HG03139 (cell line): ENCODE results near the gene PTK7.
"Not testable (repeated sequence)": the region's sequence is repeated elsewhere in the genome, so short reads cannot be mapped to it uniquely, and the experiment has no call there.

ENCODE experiments used
- ATAC-seq: cut with Tn5 transposase; IDR thresholded peaks from one replicate; pipeline ENCODE4 v1.9.1; 2021; ENCODE audit not compliant: unreplicated experiment

The PTK7 gene

DNA sequence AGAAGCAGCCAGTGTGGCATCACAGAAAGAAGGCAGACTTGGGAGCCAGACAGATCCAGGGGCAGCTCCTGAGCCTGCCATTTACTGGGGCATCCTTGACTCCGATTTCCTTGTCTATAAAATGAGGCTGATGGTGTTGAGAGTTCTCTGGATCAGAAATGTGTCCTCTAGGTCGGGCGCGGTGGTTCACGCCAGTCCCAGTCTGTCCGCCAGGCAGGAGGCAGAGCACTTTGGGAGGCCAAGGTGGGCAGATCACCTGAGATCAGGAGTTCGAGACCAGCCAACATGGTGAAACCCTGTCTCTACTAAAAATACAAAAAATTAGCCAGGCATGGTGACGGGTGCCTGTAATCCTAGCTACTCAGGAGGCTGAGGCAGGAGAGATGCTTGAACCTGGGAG lies 41.4 kb downstream of the PTK7 start:
- ATAC-seq, result not testable (repeated sequence)

DNA sequence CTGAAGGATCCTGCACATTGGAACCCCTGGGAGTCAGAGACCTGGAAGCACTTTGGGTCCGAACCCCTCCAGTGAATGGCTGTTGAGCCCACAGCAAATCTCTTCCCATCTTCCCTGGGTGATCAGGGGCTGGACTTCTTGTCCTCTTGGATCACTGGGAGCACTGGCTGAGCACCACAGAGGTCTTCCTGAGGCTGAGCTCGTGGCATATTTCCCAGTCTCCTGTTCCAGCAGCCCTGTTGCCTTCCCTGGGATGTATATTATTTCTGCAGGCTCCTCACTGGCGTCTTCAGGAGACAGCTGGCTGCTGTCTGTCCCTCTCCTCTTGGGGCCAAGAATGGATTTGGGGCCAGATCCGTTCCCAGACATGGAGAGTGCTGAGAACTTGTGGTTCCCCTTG lies 43.4 kb downstream of the PTK7 start:
- ATAC-seq, result no peak

- no peak for ATAC-seq
These were observed 44.1 kb downstream of the PTK7 start for GRCh38 chr6:43120101-43120763.

DNA sequence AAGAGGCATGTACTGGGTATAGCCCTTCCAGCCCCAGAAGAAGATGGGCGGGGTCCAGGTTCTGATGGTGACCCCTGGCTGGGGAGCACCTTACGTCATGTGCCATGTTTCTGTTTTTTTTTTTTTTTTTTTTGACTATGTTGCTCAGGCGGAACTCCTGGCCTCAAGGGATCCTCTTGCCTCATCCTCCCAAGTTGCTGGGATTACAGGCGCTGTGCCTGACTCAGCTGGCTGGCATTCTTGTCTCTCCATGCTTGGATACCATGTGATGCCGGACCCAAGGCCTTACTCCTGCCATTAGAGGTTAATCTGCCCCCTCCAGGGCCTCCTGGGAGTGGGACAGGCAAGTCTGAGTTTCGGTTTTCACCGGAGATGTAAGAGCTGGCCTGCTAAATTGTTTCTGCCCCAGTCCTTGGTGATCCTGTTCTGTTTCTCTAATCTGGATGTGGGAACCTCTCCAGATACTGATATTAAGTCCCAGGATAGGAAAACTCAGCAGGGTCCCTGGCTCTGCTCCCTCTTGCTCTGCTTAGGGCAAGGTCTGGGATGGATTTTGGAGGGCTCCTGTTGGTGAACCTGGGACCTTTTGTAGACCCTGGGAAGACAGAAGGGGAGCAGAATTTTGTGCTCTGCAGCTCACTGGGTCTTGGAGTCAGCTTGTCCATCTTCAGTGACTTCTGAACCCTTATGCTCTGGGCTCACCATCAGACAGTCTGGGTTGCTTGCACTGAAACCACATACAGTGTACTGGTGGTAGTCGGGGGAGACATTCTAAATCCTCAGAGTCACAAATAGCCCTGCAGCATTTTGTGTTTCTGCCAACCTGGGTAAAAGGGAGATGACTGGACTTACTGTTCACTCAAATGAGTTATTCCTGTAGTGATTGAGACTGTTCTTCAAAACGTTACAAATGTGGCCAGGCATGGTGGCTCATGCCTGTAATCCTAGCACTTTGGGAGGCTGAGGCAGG lies 45.1 kb downstream of the PTK7 start:
- no peak for ATAC-seq

- ATAC-seq, result no peak
These were observed 46.0 kb downstream of the PTK7 start for GRCh38 chr6:43122146-43122545.

DNA sequence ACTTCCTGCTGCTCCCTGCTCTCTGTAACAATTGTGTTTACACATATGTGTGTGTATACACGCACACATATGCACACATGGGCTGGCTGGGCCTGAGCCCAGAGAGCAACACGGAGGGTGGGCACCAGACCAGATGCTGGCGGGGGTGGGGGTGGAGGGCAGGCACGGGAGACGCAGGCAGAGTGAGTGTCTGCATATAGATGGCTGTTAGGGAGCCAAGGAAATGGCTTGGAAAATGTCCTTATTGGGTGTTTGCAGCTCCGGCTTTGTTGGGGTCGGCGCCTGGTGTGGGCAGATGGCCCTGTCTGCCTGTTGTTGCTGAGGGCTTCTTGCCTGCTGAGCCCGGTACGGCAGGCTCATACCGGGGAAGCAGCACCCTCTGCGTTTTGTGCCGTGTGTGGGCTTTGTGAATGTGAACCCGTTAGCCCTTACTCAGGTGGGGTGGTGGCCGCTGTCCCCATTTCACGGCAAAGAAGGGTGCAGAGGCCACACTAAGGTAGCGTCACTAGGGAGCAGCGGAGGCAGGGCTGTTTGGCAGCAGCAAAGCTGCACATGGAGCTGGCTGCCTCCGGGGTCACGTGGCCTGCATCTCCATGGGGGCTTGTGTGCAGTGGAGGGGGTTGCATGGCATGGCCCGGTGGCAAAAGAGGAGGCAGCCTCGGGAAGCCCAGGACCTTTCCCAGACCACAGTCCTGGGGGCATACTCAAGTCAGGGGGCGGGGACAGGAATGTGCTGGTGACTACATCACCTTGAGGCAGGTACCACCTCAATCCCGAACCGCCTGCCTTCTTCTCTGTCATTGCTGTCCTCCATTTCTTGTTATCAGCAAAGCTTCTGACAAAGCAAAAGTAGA lies 47.6 kb downstream of the PTK7 start:
- ATAC-seq, result no peak

DNA sequence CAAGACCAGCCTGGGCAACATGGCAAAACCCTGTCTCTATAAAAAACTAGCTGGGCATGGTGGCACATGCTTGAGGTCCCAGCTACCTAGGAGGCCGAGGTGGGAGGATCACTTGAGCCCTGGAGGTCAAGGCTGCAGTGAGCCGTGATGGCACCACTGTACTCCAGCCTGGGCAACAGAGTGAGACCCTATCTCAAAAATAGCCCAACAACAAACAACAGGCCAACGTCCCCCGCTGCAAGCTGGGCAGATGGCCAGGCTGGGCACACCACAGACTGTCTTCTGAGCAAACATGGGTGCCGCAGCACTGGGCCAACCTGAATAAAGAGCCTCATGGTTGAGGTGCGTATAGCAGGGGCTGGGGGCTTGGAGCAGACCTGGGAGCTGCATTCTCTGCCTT lies 48.4 kb downstream of the PTK7 start:
- no peak for ATAC-seq

GRCh38 chr6:43125119-43125518 lies 49.0 kb downstream of the PTK7 start:
- ATAC-seq, result no peak

- no peak for ATAC-seq
These were observed 49.4 kb downstream of the PTK7 start for GRCh38 chr6:43125555-43125954.

DNA sequence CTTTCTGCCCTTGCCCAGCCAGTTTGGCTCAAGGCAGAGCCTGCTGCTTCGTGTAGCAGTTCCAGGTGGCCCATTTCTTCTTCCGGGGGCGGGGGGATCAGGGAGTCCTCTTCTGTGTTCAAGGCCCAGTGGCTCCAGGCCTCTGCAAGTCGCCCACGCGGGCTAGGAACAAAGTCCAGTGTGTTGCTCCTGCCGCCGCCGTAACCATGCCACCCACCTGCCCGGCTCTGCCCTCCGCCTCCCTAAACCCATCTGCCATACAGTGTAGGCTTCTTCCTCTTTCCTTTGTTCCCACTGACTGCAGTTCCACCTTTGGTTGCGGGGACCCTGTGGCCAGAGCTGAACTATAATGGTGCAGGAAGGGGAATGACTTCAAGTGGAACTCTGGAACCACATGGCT lies 51.1 kb downstream of the PTK7 start:
- no peak for ATAC-seq

DNA sequence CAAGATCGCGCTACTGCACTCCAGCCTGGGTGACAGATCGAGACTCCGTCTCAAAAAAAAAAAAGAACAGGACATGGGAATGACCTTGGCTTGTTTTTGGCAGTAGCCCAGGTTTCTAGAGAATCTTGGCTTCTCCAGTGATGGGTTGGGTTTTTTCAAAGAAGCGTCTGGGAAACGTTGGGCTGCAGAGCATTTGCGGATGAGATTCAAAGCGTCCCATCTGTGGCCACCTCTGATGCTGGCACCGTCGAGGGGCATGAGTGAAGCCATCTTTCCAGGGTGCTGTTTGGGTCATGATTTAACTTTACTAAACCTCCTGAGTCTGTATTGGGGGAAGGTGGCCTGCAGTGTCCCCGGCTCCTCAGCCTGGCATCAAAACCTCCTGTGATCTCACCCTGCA lies 51.8 kb downstream of the PTK7 start:
- ATAC-seq, result no peak

- ATAC-seq, result no peak
These were observed 52.8 kb downstream of the PTK7 start for GRCh38 chr6:43128926-43129325.

DNA sequence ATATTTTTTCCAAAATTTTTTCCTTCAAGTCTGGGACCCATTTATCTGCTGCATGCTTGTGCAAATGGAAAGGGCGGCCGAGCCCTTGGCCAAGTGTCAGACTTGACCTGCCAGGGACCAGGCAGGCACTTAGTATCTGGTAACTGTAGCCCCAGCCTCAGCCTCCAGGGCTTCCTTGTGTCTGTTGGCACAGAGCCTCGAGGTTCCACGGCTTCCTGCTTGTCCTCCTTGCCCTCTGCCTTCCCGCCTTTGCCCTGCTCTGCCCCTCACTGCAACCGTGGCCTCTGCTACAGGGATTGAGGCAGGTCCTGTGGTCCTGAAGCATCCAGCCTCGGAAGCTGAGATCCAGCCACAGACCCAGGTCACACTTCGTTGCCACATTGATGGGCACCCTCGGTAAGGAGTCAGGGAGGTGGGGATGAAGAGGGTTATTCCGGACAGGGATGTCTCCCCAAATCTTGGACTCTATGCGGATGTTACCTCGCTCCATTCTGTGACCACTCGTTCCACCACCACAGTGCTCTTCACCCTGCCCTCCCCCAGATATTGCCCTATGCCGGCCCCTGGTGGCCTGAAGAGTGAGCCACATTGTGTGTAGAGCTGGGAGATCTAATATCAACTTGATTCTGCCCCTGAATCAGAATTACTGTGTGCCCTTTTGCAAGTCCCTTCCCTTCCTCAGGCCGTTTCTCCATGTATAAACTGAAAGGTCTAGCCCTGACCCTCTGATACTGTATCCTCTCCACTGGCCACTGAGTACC lies 53.5 kb downstream of the PTK7 start:
- ATAC-seq, result no peak

- ATAC-seq, result no peak
These were observed 54.3 kb downstream of the PTK7 start for GRCh38 chr6:43130429-43130828.

GRCh38 chr6:43131379-43131778 lies 55.3 kb downstream of the PTK7 start:
- not testable (repeated sequence) for ATAC-seq

GRCh38 chr6:43138267-43138666 lies 62.2 kb downstream of the PTK7 start:
- ATAC-seq, result no peak

DNA sequence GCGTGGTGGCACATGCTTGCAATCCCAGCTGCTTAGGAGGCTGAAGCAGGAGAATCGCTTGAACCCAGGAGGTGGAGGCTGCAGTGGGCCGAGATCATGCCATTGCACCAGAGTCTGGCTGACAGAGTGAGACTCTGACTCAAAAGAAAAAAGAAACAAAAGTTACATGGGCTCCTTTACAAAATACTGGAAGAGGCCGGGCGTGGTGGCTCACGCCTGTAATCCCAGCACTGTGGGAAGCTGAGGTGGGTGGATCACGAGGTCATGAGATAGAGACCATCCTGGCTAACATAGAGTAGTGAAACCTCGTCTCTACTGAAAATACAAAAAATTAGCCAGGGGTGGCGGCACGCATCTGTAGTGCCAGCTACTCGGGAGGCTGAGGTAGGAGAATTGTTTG lies 63.9 kb downstream of the PTK7 start:
- ATAC-seq, result not testable (repeated sequence)

DNA sequence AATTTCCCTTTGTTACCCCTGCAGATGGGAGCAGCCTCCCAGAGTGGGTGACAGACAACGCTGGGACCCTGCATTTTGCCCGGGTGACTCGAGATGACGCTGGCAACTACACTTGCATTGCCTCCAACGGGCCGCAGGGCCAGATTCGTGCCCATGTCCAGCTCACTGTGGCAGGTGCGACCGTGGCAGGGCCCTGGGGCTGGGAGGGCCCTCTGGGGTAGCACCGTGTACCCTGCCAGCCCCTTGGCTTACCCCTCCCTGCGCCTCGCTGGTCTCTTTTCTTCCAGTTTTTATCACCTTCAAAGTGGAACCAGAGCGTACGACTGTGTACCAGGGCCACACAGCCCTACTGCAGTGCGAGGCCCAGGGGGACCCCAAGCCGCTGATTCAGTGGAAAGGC lies 65.5 kb downstream of the PTK7 start:
- ATAC-seq, result no peak

- ATAC-seq, result no peak
These were observed 66.0 kb downstream of the PTK7 start for GRCh38 chr6:43142101-43142500.

GRCh38 chr6:43143235-43144128 lies 67.4 kb downstream of the PTK7 start:
- ATAC-seq, result peak; percentile 68
